DND-41 (cell line): Measurements from ENCODE around the gene OR1K1.

ENCODE experiments used
- CTCF ChIP-seq: IDR thresholded peaks from 2 replicates; pipeline ENCODE4 v1.5.1; 2012; ENCODE audit warnings: borderline replicate concordance, low read length, moderate library complexity, mild to moderate bottlenecking; ENCODE audit not compliant: poor library complexity, severe bottlenecking; ENCODE audit errors: extremely low read depth
- EZH2 ChIP-seq: IDR thresholded peaks from 3 replicates; pipeline ENCODE4 v1.6.1; 2012; ENCODE audit warnings: borderline replicate concordance, low read depth, mild to moderate bottlenecking, moderate library complexity, low read length, inconsistent platforms; ENCODE audit not compliant: severe bottlenecking

GRCh38 chr9:122786338-122786737 lies 13.6 kb upstream of the OR1K1 start:
- TF ChIP-seq CTCF (no peak), EZH2 (no peak)
